Limb (tissue), 2 donors: ENCODE measurements around the gene UMODL1.

ENCODE experiments used
- DNase-seq, 2 donors: peaks; one replicate each; pipeline ENCODE4 v3.0.0-alpha.2; 2016; ENCODE audit errors: extremely low spot score in 2 of 2

The UMODL1 gene

GRCh38 chr21:42071146-42071737 is at the start of gene UMODL1:
TSS of gene UMODL1 (plus strand) at chr21:42071317. CDS start at chr21:42071317, 0 bp downstream.
- no peak for DNase-seq

GRCh38 chr21:42021371-42022090 is 49.6 kb upstream of the UMODL1 start:
- peak in 1 of 2 donors; percentile 64 for DNase-seq

- no peak for DNase-seq
These were observed 49.1 kb upstream of the UMODL1 start for GRCh38 chr21:42022091-42022430.

- DNase-seq, result no peak
These were observed 48.2 kb upstream of the UMODL1 start for GRCh38 chr21:42022906-42023305.

GRCh38 chr21:42025376-42026081 is 45.6 kb upstream of the UMODL1 start:
- no peak for DNase-seq

GRCh38 chr21:42026082-42026435 is 45.1 kb upstream of the UMODL1 start:
- DNase-seq, result no peak

- no peak for DNase-seq
These were observed 43.9 kb upstream of the UMODL1 start for GRCh38 chr21:42027085-42027821.

- no peak for DNase-seq
These were observed 43.0 kb upstream of the UMODL1 start for GRCh38 chr21:42027822-42028765.

GRCh38 chr21:42028766-42029425 is 42.2 kb upstream of the UMODL1 start:
- DNase-seq, result no peak

GRCh38 chr21:42030311-42030710 is 40.8 kb upstream of the UMODL1 start:
- no peak for DNase-seq

- DNase-seq, result no peak
These were observed 39.9 kb upstream of the UMODL1 start for GRCh38 chr21:42031241-42031640.

GRCh38 chr21:42031816-42032215 is 39.3 kb upstream of the UMODL1 start:
- DNase-seq, result no peak

- DNase-seq, result no peak
These were observed 38.9 kb upstream of the UMODL1 start for GRCh38 chr21:42032266-42032665.

GRCh38 chr21:42032968-42033367 is 38.1 kb upstream of the UMODL1 start:
- no peak for DNase-seq

- DNase-seq, result no peak
These were observed 34.8 kb upstream of the UMODL1 start for GRCh38 chr21:42036313-42036712.

GRCh38 chr21:42037516-42037915 is 33.6 kb upstream of the UMODL1 start:
- DNase-seq, result no peak

- DNase-seq, result no peak
These were observed 33.2 kb upstream of the UMODL1 start for GRCh38 chr21:42037943-42038342.

- no peak for DNase-seq
These were observed 32.7 kb upstream of the UMODL1 start for GRCh38 chr21:42038393-42038792.

GRCh38 chr21:42038826-42039425 is 32.2 kb upstream of the UMODL1 start:
- DNase-seq, result no peak

- no peak for DNase-seq
These were observed 31.6 kb upstream of the UMODL1 start for GRCh38 chr21:42039470-42039901.
